Upper lobe of right lung (tissue), 1 donor: Measurements from ENCODE around the gene ZNF770. TPM values are rescaled to one million over a fixed set of nuclear protein-coding genes. Genes with fewer than 3 reads are reported as not detected.
A peak's percentile ranks its signal among the peaks of the same experiment; 100 is the strongest.
"Not testable (repeated sequence)": the region's sequence is repeated elsewhere in the genome, so short reads cannot be mapped to it uniquely, and the experiment has no call there.

Source experiments
- ATAC-seq: fragments of 200-7000 bp; cut with Tn5 transposase; one replicate; pipeline ENCODE4 v1.9.1; 2020; ENCODE audit warnings: mild to moderate bottlenecking, moderate library complexity
- DNase-seq: peaks from one replicate; pipeline ENCODE4 v3.0.0-alpha.2; 2020
- H3K27ac ChIP-seq: fragments of 200-600 bp; one replicate; pipeline ENCODE4 v1.8.0; 2022
- H3K27me3 ChIP-seq: fragments of 200-600 bp; one replicate; pipeline ENCODE4 v1.8.0; 2022; ENCODE audit warnings: mild to moderate bottlenecking
- H3K36me3 ChIP-seq: fragments of 200-600 bp; one replicate; pipeline ENCODE4 v1.8.0; 2022
- H3K4me1 ChIP-seq: fragments of 200-600 bp; one replicate; pipeline ENCODE4 v1.8.0; 2022
- H3K4me3 ChIP-seq: fragments of 200-600 bp; one replicate; pipeline ENCODE4 v1.8.0; 2022; ENCODE audit warnings: mild to moderate bottlenecking
- H3K9me3 ChIP-seq: fragments of 200-600 bp; one replicate; pipeline ENCODE4 v1.8.0; 2022
- CTCF ChIP-seq: fragments of 200-600 bp; IDR thresholded peaks from one replicate; pipeline ENCODE4 v1.8.0; 2022; ENCODE audit warnings: antibody characterized with exemption
- intact Hi-C: fragments of 100-400 bp; cut with DNase I; formaldehyde crosslinking; loops from one replicate; pipeline ENCODE4 v1.11.0; 2022
- total RNA-seq: library from RNA; stranded (reverse); fragmentation: NEBNext Ultra II Directional; extraction: Animal tissue kit (Norgen Biotek cat#: 25700); gene quantifications from one replicate; pipeline ENCODE4 v1.2.1, GENCODE V29; 2021
- donor health status: DM: no; HTN: yes; CAD: no; lungs with severe emphysema.

The ZNF770 gene
- total RNA-seq, 1 donor from 2014 or later = 31.5 TPM

DNA sequence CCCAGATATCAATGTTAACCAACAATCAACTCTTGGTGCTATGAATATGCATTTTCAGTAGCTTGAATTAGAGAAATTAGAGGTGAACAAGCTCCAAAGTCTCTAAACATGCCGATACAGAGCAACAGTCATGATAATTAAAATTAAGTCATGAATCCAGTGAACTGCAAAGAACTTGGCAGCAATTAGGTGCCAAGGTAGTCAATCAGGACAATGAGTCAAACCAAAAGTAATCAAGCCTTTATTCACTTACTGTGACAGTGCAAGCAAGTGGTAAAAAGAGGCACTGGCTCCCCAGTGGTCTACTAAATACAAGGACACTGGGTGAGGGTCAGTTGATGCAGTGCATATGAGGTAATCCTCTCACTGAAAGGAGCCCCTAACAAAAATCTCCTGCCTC, 1.8 kb downstream of the ZNF770 start:
- Histone ChIP-seq H3K27ac (no peak overlapping the region), H3K4me1 (peaks cover 37% of the 10 kb centered on the region), H3K36me3 (peaks cover 27% of the 10 kb centered on the region), H3K4me3 (peak overlapping the region; percentile 90), H3K27me3 (no peaks in the 10 kb centered on the region), H3K9me3 (no peaks in the 10 kb centered on the region)
- ATAC-seq = no peak
- DNase-seq = no peak
- no peak for TF ChIP-seq CTCF
- intact Hi-C loops = no loop called here

- Histone ChIP-seq H3K27me3 (no peaks in the 10 kb centered on the region), H3K4me1 (peaks cover 37% of the 10 kb centered on the region), H3K36me3 (peaks cover 31% of the 10 kb centered on the region), H3K9me3 (no peaks in the 10 kb centered on the region), H3K27ac (no peak overlapping the region), H3K4me3 (peak overlapping the region; percentile 4)
- ATAC-seq = no peak
- DNase-seq = peak; percentile 78
- no peak for TF ChIP-seq CTCF
- intact Hi-C loops = no loop called here
Observed at GRCh38 chr15:34984889-34985630, 3.0 kb downstream of the ZNF770 start.

GRCh38 chr15:34976743-34977142, 11.3 kb downstream of the ZNF770 start:
- no peaks in the 10 kb centered on the region for H3K4me1 ChIP-seq
- intact Hi-C loops = no loop called here
- H3K4me3 ChIP-seq = no peak overlapping the region
- TF ChIP-seq CTCF = no peak
- peaks cover 8% of the 10 kb centered on the region for H3K36me3 ChIP-seq
- no peak overlapping the region for H3K27ac ChIP-seq
- DNase-seq (no peak), ATAC-seq (no peak)
- H3K9me3 ChIP-seq = no peaks in the 10 kb centered on the region
- no peaks in the 10 kb centered on the region for H3K27me3 ChIP-seq

- H3K27me3 ChIP-seq = no peaks in the 10 kb centered on the region
- no peak overlapping the region for H3K27ac ChIP-seq
- no peaks in the 10 kb centered on the region for H3K9me3 ChIP-seq
- ATAC-seq = no peak
- no peak for TF ChIP-seq CTCF
- H3K4me1 ChIP-seq = no peaks in the 10 kb centered on the region
- intact Hi-C loops = no loop called here
- H3K36me3 ChIP-seq = peaks cover 2% of the 10 kb centered on the region
- no peak for DNase-seq
- no peak overlapping the region for H3K4me3 ChIP-seq
Observed at GRCh38 chr15:34976073-34976472, 12.0 kb downstream of the ZNF770 start.

- Histone ChIP-seq H3K27me3 (no peaks in the 10 kb centered on the region), H3K9me3 (no peaks in the 10 kb centered on the region), H3K27ac (no peak overlapping the region), H3K4me1 (peaks cover 4% of the 10 kb centered on the region), H3K4me3 (no peak overlapping the region), H3K36me3 (no peaks in the 10 kb centered on the region)
- ATAC-seq (no peak), DNase-seq (no peak)
- intact Hi-C loops = no loop called here
- no peak for TF ChIP-seq CTCF
Observed at GRCh38 chr15:34973512-34973911, 14.6 kb downstream of the ZNF770 start.

DNA sequence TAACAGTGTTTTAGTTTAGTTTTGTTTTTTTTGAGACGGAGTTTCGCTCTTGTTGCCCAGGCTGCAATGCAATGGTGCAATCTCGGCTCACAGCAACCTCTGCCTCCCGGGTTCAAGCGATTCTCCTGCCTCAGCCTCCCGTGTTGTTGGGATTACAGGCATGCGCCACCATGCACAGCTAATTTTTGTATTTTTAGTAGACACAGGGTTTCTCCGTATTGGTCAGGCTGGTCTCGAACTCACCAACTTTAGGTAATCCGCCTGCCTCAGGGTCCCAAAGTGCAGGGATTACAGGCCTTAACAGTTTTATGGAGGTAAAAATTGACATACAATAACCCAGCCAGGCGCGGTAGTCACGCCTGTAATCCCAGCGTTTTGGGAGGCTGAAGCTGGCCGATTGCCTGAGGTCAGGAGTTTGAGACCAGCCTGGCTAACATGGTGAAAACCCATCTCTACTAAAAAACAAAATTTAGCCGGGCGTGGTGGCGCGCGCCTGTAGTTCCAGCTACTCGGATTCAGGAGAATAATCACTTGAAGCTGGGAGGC, 17.9 kb downstream of the ZNF770 start:
- intact Hi-C loops, H3K27me3 ChIP-seq, H3K9me3 ChIP-seq, ATAC-seq, DNase-seq, H3K36me3 ChIP-seq: not testable (repeated sequence)
- H3K4me1 ChIP-seq = peaks cover 19% of the 10 kb centered on the region
- peak overlapping the region; percentile 86 for H3K27ac ChIP-seq
- peak overlapping the region; percentile 98 for H3K4me3 ChIP-seq
